GM12878 (cell line): ENCODE measurements around the gene B3GNT2. TPM values are rescaled to one million over a fixed set of nuclear protein-coding genes. Genes with fewer than 3 reads are reported as not detected.

ENCODE experiments used
- ATAC-seq: fragments of 200-7000 bp; cut with Tn5 transposase; 3 replicates; pipeline ENCODE4 v1.9.1; 2020; ENCODE audit warnings: mild to moderate bottlenecking, moderate library complexity
- BruUV-seq: library from RNA; stranded (reverse); fragments of 400-500 nt; replicated peaks from 2 replicates; lab custom pipeline; 2021; lab: Mats Ljungman, UMichigan
- CTCF ChIA-PET: fragments of 300-600 bp; sonication (Branson Sonifier 250); formaldehyde crosslinking; extraction: SDS; loops from one replicate; lab custom pipeline; 2021; ENCODE audit warnings: inconsistent platforms; lab: Yijun Ruan, JAX
- POLR2A ChIA-PET: fragments of 350-600 bp; formaldehyde crosslinking; extraction: SDS; loops from one replicate; lab custom pipeline; 2021; ENCODE audit warnings: inconsistent platforms; lab: Charles Lee
- RAD21 ChIA-PET: fragments of 300-600 bp; sonication (Branson Sonifier 250); formaldehyde crosslinking; loops from one replicate; lab custom pipeline; 2023; ENCODE audit warnings: antibody characterized with exemption; ENCODE audit not compliant: unreplicated experiment; lab: Charles Lee
- SMC1A ChIA-PET: fragments of 300-600 bp; sonication (Branson Sonifier 250); formaldehyde crosslinking; loops from one replicate; lab custom pipeline; 2023; ENCODE audit not compliant: unreplicated experiment, uncharacterized antibody; lab: Charles Lee
- DNase-seq: peaks from one replicate; pipeline ENCODE4 v3.0.0-alpha.2; 2011; ENCODE audit warnings: low read depth, low spot score
- FAIRE-seq: peaks from 3 replicates; lab custom pipeline; 2011; peaks lifted over from hg19 to GRCh38; lab: Jason Lieb, UNC
- H2AFZ ChIP-seq: 2 replicates; pipeline ENCODE4 v1.6.0; 2011; ENCODE audit warnings: low read depth, low read length, control low read depth; ENCODE audit not compliant: control insufficient read depth
- H3K27ac ChIP-seq: 2 replicates; pipeline ENCODE4 v1.5.1; 2011; ENCODE audit warnings: control low read depth; ENCODE audit not compliant: control insufficient read depth, insufficient read depth
- H3K27me3 ChIP-seq, 2 experiments: replicated peaks in 1 of 2; 2 replicates each; pipeline versions ENCODE4 v1.6.0 to v1.6.1; 2011; ENCODE audit warnings: low read length in 1 of 2; ENCODE audit not compliant: control insufficient read depth in 2 of 2, insufficient read depth in 2 of 2
- H3K36me3 ChIP-seq, 2 experiments: 2 replicates each; pipeline ENCODE4 v1.5.1; 2011; ENCODE audit warnings: low read length in 1 of 2; ENCODE audit not compliant: control insufficient read depth in 2 of 2, insufficient read depth in 2 of 2
- H3K4me1 ChIP-seq: 2 replicates; pipeline ENCODE4 v1.6.1; 2011; ENCODE audit warnings: mild to moderate bottlenecking, low read length, moderate library complexity, mixed read lengths; ENCODE audit not compliant: control insufficient read depth, insufficient read depth
- H3K4me2 ChIP-seq: 2 replicates; pipeline ENCODE4 v1.6.0; 2011; ENCODE audit warnings: control low read depth; ENCODE audit not compliant: control insufficient read depth, insufficient read depth
- H3K4me3 ChIP-seq: fragments of 200-600 bp; sonication (generic); 2 replicates; pipeline ENCODE4 v1.5.1; 2016
- H3K79me2 ChIP-seq: 2 replicates; pipeline ENCODE4 v1.6.0; 2011; ENCODE audit warnings: low read length; ENCODE audit not compliant: control insufficient read depth, insufficient read depth
- H3K9ac ChIP-seq: 2 replicates; pipeline ENCODE4 v1.8.0; 2011; ENCODE audit warnings: low read length, control low read depth, mixed read lengths; ENCODE audit not compliant: control insufficient read depth, insufficient read depth
- H3K9me3 ChIP-seq: replicated peaks from 3 replicates; pipeline ENCODE4 v1.5.1; 2011; ENCODE audit warnings: mild to moderate bottlenecking, low read length; ENCODE audit not compliant: control insufficient read depth, insufficient read depth
- H4K20me1 ChIP-seq: 2 replicates; pipeline ENCODE4 v1.6.0; 2011; ENCODE audit not compliant: control insufficient read depth, insufficient read depth
- BCL11A ChIP-seq: IDR thresholded peaks from 2 replicates; pipeline ENCODE4 v1.6.1; 2011; ENCODE audit warnings: low read depth, low read length
- CBFB ChIP-seq: IDR thresholded peaks from 2 replicates; pipeline ENCODE4 v1.6.1; 2016; ENCODE audit warnings: antibody characterized with exemption, low read depth
- CREM ChIP-seq: IDR thresholded peaks from 2 replicates; pipeline ENCODE4 v1.6.1; 2014; ENCODE audit warnings: antibody characterized with exemption, low read depth
- EGR1 ChIP-seq, 2 experiments: IDR thresholded peaks; 1 replicate in 1 of 2; 2 replicates in 1 of 2; pipeline ENCODE4 v1.6.1; 2011 to 2012; ENCODE audit warnings: low read depth in 2 of 2, low read length in 2 of 2, borderline replicate concordance in 1 of 2, mild to moderate bottlenecking in 1 of 2, moderate library complexity in 1 of 2
- ETV6 ChIP-seq, 2 experiments: fragments of 450-650 bp in 1 of 2; IDR thresholded peaks in 1 of 2; conservative IDR thresholded peaks in 1 of 2; 2 replicates each; pipeline ENCODE4 v1.6.1; 2014; ENCODE audit warnings: antibody characterized with exemption in 1 of 2, borderline replicate concordance in 1 of 2, low read depth in 1 of 2, mild to moderate bottlenecking in 1 of 2, moderate library complexity in 1 of 2
- HDAC6 ChIP-seq: fragments of 200-600 bp; sonication (generic); IDR thresholded peaks from one replicate; pipeline ENCODE4 v1.8.0; 2017; ENCODE audit warnings: antibody characterized with exemption; ENCODE audit not compliant: unreplicated experiment
- IRF4 ChIP-seq: IDR thresholded peaks from 2 replicates; pipeline ENCODE4 v1.6.1; 2011; ENCODE audit warnings: low read depth, low read length
- NFXL1 ChIP-seq: fragments of 450-650 bp; IDR thresholded peaks from 2 replicates; pipeline ENCODE4 v1.6.1; 2017; ENCODE audit warnings: antibody characterized with exemption, mild to moderate bottlenecking, borderline replicate concordance
- NR2C2 ChIP-seq: IDR thresholded peaks from 2 replicates; pipeline ENCODE4 v1.6.1; 2011; ENCODE audit warnings: borderline replicate concordance, low read depth; ENCODE audit not compliant: control insufficient read depth, insufficient read length
- PML ChIP-seq: IDR thresholded peaks from 2 replicates; pipeline ENCODE4 v1.6.1; 2012; ENCODE audit warnings: low read length, inconsistent platforms
- SUPT20H ChIP-seq: IDR thresholded peaks from 2 replicates; pipeline ENCODE4 v1.6.1; 2011; ENCODE audit warnings: low read depth, mild to moderate bottlenecking, low read length, moderate library complexity, borderline replicate concordance; ENCODE audit not compliant: control insufficient read depth
- TAF1 ChIP-seq: IDR thresholded peaks from 2 replicates; pipeline ENCODE4 v1.6.1; 2011; ENCODE audit warnings: mild to moderate bottlenecking, low read depth, low read length, borderline replicate concordance
- TARDBP ChIP-seq: IDR thresholded peaks from 2 replicates; pipeline ENCODE4 v1.6.1; 2016; ENCODE audit warnings: borderline replicate concordance
- TBL1XR1 ChIP-seq: IDR thresholded peaks from 2 replicates; pipeline ENCODE4 v1.6.1; 2012; ENCODE audit warnings: low read depth, low read length, improper control_type of control experiment
- TCF12 ChIP-seq: IDR thresholded peaks from 2 replicates; pipeline ENCODE4 v1.6.1; 2011; ENCODE audit warnings: low read depth, mild to moderate bottlenecking, low read length
- TCF7 ChIP-seq: IDR thresholded peaks from 2 replicates; pipeline ENCODE4 v1.6.1; 2014; ENCODE audit warnings: antibody characterized with exemption, borderline replicate concordance
- WGBS: methylation state at CpG from one replicate; pipeline ENCODE4 v1.1.6; 2016; ENCODE audit warnings: low lambda C conversion rate; ENCODE audit not compliant: insufficient replicate concordance, insufficient coverage; ENCODE audit errors: missing lambda C conversion rate; 5-methylcytosine and 5-hydroxymethylcytosine counted together
- in situ Hi-C: fragments of 300-500 bp; cut with MboI; formaldehyde crosslinking; loops from 9 replicates; pipeline ENCODE4 v1.14.3; 2018; ENCODE audit warnings: mixed read lengths
- intact Hi-C: fragments of 100-400 bp; cut with micrococcal nuclease; formaldehyde crosslinking; loops from one replicate; pipeline ENCODE4 v1.14.2; 2022; ENCODE audit not compliant: unreplicated experiment
- polyA plus RNA-seq, 11 experiments: library from polyadenylated mRNA; depleted of rRNA in 4 of 11; unstranded in 6 of 11; stranded (reverse) in 5 of 11; fragments of >200 nt; fragmentation: Nextera tagmentation in 4 of 11; fragmentation: Illumina TruSeq in 1 of 11; extraction: Ambion mirVana in 4 of 11; extraction: Trizol in 1 of 11; gene quantifications; 1 replicate in 1 of 11; 2 replicates in 10 of 11; pipeline versions ENCODE4 v1.2.1 to v1.2.3, GENCODE V29; 2011 to 2016; ENCODE audit warnings: inconsistent platforms in 2 of 11, missing spikeins in 2 of 11, low read depth in 1 of 11
- total RNA-seq, 4 experiments: library from RNA; depleted of rRNA in 3 of 4; stranded (reverse); fragments of >200 nt in 3 of 4; fragmentation: Illumina TruSeq in 1 of 4; extraction: Trizol in 1 of 4; gene quantifications; 2 replicates each; pipeline versions ENCODE4 v1.2.1 to v1.2.3, GENCODE V29; 2013 to 2021
- TF ChIP-seq, protein P1 (sequence below): fragments of 450-650 bp; IDR thresholded peaks from 2 replicates; pipeline ENCODE4 v1.6.1; 2017; ENCODE audit warnings: mild to moderate bottlenecking

Gene B3GNT2
- total and polyA plus RNA-seq, 10 of the 15 experiments (the other 5 are each of a cell fraction or from before 2014, with no cell fraction given), result 19.7 to 103 (median 76.3) TPM

DNA sequence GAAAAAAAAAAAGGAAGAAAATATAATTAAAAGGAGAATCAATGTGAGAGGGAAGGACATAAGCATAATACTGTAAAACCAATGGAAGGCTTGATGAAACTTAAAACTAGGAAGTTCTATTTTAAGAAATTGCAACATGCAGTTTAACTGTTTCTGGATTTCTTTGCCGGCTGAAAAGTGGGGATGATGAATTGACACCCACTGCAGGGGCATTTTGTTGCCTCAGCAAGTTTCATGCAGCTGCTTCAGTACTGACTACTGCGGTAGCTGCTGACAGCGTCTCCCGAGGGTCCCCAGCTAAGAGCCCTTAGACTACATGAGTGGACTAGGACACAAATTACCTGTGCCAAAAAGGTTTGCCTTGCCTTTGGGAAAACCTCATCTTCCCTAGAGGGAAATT is 69.2 kb downstream of the B3GNT2 start:
- Histone ChIP-seq H3K9ac (no peak overlapping the region), H3K79me2 (no peaks in the 10 kb centered on the region), H3K4me2 (no peak overlapping the region), H3K36me3 (no peaks in the 10 kb centered on the region), H3K9me3 (peaks cover 2% of the 10 kb centered on the region), H4K20me1 (no peaks in the 10 kb centered on the region), H3K27me3 (no peaks in the 10 kb centered on the region), H3K27ac (no peak overlapping the region), H3K4me1 (no peaks in the 10 kb centered on the region; the same call in 1 of the 2 replicates), H3K4me3 (no peak overlapping the region), H2AFZ (no peak overlapping the region)
- intact Hi-C loops, result no loop called here
- DNase-seq (no peak), FAIRE-seq (no peak), ATAC-seq (no peak)
- no peak for TF ChIP-seq TAF1
- TF ChIP-seq TCF12, result no peak
- TF ChIP-seq IRF4, result no peak
- TF ChIP-seq ETV6 (conservative IDR thresholded peaks at IDR 0.05 in 1 of 2, IDR thresholded peaks at IDR 0.05 in 1 of 2; ENCODE audit: borderline replicate concordance in 1 of 2, low read depth in 1 of 2), result no peak
- TF ChIP-seq TCF7, result no peak
- TF ChIP-seq CREM, result no peak
- ChIA-PET CTCF (interaction anchor here (1.1 kb wide), 1 partner anchor 13 kb away, joined by 3 read pairs; no protein-coding TSS in a partner anchor), POLR2A (no interaction called here), RAD21 (no interaction called here), SMC1A (interaction anchor here (1.1 to 1.3 kb wide), 2 partner anchors 70 to 146 kb away, joined by 3 read pairs; no protein-coding TSS in a partner anchor)
- no TSS peak for BruUV-seq
- in situ Hi-C loops, result no loop called here
- 70% methylated on average over 4 of the region's 4 CpGs for WGBS

- Histone ChIP-seq H2AFZ (no peak overlapping the region), H3K9me3 (peaks cover 2% of the 10 kb centered on the region), H4K20me1 (no peaks in the 10 kb centered on the region), H3K4me1 (no peaks in the 10 kb centered on the region; the same call in 1 of the 2 replicates), H3K9ac (no peak overlapping the region), H3K4me3 (no peak overlapping the region), H3K4me2 (no peak overlapping the region), H3K27ac (no peak overlapping the region), H3K36me3 (no peaks in the 10 kb centered on the region), H3K27me3 (no peaks in the 10 kb centered on the region), H3K79me2 (no peaks in the 10 kb centered on the region)
- FAIRE-seq (no peak), DNase-seq (no peak), ATAC-seq (no peak)
- 84% methylated on average over 5 of the region's 7 CpGs for WGBS
- RAD21 ChIA-PET, result no interaction called here
- CTCF ChIA-PET, result interaction anchor here (0.6 kb wide), 1 partner anchor 58 kb away, joined by 3 read pairs; no protein-coding TSS in a partner anchor
- POLR2A ChIA-PET, result interaction anchor here (0.7 kb wide), 1 partner anchor 536 kb away, joined by 6 read pairs; no protein-coding TSS in a partner anchor
- in situ Hi-C loops, result no loop called here
- no TSS peak for BruUV-seq
- SMC1A ChIA-PET, result interaction anchor here (0.6 to 1.3 kb wide), 3 partner anchors 8 to 809 kb away, joined by 3 read pairs; no protein-coding TSS in a partner anchor
- intact Hi-C loops, result no loop called here
- TF ChIP-seq NFXL1 (no peak), TARDBP (no peak), BCL11A (no peak), HDAC6 (no peak), CBFB (no peak), TCF12 (no peak), TBL1XR1 (no peak), NR2C2 (no peak), PML (no peak), SUPT20H (no peak), EGR1 (IDR thresholded peaks at IDR 0.05; ENCODE audit: borderline replicate concordance in 1 of 2, low read depth in 2 of 2, low read length in 2 of 2) (no peak)
- TF ChIP-seq, protein P1, sequence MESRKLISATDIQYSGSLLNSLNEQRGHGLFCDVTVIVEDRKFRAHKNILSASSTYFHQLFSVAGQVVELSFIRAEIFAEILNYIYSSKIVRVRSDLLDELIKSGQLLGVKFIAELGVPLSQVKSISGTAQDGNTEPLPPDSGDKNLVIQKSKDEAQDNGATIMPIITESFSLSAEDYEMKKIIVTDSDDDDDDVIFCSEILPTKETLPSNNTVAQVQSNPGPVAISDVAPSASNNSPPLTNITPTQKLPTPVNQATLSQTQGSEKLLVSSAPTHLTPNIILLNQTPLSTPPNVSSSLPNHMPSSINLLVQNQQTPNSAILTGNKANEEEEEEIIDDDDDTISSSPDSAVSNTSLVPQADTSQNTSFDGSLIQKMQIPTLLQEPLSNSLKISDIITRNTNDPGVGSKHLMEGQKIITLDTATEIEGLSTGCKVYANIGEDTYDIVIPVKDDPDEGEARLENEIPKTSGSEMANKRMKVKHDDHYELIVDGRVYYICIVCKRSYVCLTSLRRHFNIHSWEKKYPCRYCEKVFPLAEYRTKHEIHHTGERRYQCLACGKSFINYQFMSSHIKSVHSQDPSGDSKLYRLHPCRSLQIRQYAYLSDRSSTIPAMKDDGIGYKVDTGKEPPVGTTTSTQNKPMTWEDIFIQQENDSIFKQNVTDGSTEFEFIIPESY, result no peak
Measured at GRCh38 chr2:62266433-62267038, 70.6 kb downstream of the B3GNT2 start.
